ENCODE measurements around the gene ATL2.

GRCh38 chr2:38263293-38263692 is 113.8 kb downstream of the ATL2 start:
- TF ChIP-seq POLR2A (IDR thresholded peaks at IDR 0.05) = no peak
- no peak for TF ChIP-seq CTCF (IDR thresholded peaks at IDR 0.05 in 4 of 5, conservative IDR thresholded peaks at IDR 0.05 in 1 of 5)

All from gastrocnemius medialis (tissue), 4 donors.